ENCODE measurements around the gene SLC38A3.

- TF ChIP-seq POLR2AphosphoS5 (IDR thresholded peaks at IDR 0.05; ENCODE audit: low read depth, low read length): no peak
- TF ChIP-seq CTCF (IDR thresholded peaks at IDR 0.05): no peak
- TF ChIP-seq TCF7L2 (IDR thresholded peaks at IDR 0.05; ENCODE audit: low read depth, low read length): no peak
Observed at GRCh38 chr3:50210176-50210509, 5.1 kb downstream of the SLC38A3 start.

All from Panc1 (cell line).